ENCODE measurements around the gene LTA4H.
"Not testable (repeated sequence)": the region's sequence is repeated elsewhere in the genome, so short reads cannot be mapped to it uniquely, and the experiment has no call there.

LTA4H gene

DNA sequence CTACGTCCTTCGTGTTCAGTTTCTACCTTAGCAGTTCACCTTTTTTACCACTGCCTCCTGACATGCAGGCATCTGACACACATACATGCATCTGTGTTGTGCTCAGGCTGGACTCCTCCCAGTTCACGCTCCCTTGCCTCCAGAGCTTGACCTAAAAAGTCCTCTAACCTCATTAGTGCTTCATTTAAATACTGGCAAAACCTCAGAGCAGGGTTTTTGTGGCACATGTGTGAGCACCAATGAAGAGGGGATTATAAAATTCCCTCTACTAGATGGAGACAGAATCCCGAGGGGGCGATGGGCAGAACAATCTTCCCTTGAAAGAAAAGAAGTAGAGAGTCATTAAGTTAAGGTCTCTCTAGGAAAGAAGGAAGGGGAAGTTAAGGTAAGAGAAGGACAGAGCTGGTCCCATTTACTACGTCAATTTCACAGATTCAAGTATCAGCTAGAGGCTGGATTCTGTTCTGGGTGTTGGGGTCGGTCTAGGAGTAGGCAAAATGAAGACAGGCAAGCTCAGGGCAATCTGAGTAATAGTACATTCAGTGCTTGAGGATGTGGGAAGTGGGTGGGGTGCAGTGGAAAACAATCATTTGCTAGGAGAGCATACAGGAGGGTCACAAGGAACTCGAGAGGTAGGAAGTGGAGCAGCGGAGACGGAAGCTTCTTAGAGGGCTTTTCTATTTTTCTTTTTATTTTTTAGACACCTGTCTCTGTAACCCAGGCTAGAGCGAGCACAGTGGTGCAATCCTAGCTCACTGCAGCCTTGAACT, 46.7 kb downstream of the LTA4H start:
- no peak for DNase-seq

DNA sequence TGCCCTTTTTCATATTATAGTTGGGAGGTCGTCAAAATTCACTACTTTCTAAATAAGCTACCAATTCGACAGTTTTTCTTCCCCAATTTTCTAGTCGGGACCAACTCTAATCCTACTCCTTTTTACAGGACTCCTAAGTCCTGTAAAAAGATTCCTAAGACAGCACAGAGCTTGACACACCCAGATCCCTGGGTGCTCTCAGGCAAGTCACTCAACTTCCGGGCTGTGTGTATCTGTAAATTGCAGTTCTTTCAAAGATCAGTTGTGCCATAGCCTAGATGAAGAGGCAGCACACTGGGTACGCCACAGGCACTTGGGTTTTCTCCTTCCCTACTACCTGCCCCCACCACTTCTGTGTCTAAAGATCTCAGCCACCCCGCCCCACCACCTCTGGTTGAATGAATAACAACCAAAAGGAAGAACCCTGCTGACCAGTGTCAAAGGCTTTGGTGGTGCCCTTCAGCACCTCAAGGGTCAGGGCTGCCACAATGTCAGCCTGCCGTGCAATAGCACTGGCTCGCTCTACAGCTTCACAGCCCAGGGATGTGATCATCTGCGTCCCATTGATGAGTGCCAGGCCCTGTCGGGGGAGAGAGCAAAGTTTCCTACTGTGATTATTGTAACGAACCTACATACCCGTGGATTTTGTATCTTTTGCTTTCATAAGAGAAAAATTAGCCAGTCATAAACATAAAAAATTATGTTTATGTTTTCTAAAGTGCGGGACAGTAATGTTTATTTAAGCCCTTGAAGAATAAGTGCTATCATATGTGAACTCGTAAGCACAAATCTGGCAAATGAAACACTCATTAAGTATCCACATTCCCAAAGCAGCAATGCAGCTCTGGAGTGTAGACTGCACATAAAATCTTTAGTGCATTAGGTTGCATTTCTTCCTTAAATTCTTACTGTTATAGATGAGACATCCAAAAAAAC, 48.5 kb downstream of the LTA4H start:
- DNase-seq, result no peak

DNA sequence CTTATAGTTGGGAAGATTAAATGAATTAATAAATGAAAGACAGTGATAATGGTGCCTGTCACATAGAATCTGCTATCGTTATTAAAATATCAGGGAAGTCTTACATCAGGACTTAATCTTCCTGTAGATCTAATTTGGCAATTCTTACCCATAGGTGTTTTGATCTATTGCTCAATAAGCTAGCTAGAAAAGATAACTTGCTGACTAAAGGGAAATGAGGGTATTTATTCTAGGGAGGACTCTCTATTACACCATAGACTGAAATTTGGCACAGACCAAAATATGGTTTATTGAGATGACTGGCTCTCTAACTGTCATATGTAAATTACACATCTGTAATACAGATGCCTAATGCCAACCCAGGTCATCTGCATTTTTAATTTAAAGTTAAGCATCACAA, 50.7 kb downstream of the LTA4H start:
- DNase-seq, result no peak

DNA sequence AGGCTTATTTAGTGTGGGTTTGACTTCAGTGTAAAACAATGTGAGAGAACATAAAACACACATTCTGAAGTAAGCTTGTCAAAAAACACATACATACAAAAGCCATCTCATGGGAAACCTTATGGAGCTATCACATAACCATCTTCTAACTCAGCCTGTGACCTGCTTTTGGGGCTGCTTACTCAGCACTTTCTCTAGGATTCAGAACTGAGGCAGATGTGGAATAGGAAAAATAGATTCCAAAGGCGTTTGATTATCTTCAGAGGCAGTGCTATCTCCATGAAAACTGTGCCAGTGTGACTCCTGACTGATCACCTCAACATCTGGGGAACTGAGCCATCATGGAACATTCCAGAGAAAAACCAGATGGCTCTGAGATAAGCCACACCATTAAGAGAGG, 52.8 kb downstream of the LTA4H start:
- no peak for DNase-seq

DNA sequence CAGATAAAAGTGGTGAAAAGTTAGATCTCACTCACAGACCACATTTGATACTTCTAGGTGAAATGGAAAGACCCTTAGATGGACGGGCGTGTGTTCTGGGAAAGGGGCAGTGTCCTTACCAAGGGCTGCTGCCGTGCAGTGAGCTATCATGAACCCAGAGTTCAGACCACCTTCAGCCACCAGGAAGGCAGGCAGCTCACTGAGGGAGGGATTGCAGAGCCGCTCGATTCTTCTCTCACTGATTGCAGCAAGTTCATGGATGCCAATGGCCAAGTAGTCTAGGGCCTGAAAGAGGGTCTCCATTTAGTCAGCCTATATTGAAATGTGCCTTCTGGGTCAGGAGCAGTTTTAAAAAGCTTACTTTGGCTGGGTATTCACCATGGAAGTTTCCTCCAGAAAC, 55.0 kb downstream of the LTA4H start:
- DNase-seq, result no peak

DNA sequence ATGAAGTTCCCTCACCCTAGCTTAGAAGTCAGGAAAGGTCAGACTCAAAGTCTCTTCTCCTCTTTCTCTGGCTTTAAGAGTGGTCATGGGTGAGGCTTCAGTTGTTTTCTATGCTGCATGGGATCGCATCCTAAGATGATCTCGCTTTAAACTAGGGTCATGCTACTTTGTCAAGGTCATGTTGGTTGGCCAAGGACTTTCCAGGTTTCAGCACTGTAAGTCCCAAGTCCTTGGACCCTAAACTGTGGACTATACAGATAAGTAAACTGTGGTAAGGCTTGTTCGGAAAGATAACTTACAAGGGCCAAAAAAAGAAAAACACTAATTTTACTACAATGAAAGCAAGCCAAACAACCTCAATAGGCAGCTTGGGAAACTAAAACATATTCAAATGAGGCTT, 56.6 kb downstream of the LTA4H start:
- DNase-seq, result no peak

DNA sequence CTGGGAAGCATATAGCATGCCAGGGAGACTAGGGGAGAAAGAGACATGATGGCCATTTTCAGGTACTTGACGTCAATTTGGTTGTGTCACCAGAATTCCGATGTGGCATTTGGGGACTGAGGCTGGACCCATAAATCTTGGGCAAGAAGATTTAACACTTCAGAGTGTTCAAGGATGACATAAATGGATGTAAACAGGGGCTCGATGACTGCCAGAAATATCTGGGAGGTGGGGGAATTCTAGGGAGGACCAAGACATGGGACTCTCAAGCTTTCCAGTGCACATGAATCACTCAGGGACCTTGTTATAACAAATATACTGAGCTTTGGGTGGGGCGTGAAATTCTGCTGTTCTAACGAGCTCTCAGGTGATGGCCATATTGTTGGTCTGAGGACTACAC, 57.0 kb downstream of the LTA4H start:
- no peak for DNase-seq

DNA sequence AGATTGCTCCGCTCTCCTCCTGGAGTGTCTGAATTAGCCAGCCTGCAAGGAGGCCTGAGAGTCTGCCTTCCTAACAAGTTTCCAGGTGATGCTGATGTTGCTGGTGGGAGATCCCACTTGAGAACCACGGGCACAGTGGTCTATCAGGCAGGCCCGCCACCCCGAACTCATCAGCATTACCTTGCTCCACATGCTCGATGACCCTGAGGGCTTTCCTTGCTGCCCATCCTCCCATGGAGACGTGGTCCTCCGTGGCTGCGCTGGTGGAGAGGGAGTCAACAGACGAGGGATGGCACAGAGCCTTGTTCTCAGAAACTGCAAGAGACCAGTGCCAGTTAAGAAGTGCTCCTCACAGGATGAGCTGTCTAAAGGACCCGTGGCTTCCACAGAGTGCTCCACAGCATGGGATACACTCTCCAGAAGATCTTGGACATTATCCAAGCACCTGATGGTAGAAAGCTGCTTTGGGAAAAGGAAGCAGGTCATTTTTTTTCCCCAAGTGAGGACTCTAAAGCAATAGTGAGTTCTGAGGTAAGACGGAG, 57.6 kb downstream of the LTA4H start:
- DNase-seq, result no peak

DNA sequence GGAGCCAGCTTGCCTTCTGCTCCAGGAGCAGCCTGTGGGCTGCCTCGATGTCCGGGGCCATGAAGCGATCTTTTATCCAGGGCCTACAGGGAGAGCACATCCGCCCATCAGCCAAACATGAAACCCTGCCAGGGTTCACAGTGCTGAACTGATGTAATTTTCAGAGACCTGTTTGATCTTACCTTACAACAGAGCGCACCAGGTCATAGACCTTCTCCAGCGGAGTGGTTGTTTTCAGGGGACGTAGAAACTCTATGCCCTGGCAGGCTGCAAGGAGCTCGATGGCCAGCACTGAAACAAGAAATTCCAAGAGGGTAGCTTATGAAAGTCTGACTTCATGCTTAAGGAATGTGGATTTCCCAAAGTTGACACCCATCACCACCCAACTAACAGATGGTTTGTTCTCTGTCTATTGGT, 59.0 kb downstream of the LTA4H start:
- DNase-seq, result no peak

DNA sequence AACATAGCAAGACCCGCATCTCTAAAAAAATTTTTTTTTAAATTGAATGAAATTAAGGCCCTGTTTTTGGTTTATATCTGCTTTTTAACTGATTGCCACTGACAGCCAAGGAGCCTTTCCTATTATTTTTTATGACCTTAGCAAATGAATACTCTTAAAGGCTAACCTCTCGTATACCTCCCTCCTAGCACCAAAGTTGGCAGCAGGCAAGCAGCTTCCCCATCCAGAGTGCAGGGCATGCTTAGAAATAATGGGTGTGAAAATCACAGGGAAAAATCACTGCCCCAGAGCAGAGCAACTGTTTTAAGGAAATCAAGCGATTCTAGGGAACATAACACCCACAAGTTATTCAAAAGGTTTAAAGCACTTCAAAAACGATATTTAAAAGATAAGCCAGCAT, 59.9 kb downstream of the LTA4H start:
- DNase-seq, result no peak

DNA sequence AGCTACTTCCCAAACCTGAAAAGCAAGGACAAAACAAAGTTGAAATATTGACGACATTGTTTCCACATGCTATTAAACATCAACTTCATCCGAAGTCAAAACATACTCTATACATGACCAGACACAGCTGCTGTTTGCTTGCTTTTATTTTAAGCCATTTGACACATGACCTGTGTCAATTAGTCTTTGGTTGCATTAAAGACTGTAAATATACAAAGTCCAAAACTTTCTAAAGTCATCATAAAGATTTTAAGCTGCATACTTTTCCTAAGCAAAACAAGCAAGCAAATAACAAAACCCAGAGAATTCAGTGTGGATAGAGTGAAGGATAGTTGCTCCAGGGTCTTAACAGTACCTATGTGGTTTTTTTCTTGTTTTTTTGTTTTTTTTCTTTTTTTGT, 61.0 kb downstream of the LTA4H start:
- DNase-seq, result no peak

DNA sequence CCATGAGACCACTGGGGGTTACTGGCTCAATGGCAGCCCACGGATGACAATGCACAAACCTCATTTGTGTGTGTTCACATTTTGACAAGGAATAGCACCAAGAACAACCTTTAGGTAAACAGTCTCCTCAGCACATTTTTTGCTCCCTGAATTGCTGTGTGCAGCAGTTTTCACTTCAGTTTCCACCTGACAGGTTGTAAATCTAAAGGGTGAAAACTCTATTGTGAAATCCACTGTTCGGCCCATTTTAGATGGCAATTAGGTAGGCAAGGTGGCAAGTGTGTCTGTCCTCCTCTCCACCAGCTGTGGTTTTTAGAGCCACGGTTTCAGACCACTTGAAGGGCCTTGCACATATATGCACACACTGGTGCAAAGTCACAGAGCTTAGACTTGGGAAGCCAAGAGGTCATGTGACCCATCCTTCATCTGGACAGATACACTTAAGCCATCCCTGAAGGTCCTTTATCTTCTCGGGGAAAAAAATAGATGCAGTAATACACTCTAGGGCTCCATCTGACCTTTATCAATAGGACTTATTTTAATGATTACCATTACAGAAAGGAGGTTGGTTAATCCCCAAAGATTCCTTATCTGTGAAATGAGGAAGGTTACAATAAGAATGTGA, 62.4 kb downstream of the LTA4H start:
- no peak for DNase-seq

DNA sequence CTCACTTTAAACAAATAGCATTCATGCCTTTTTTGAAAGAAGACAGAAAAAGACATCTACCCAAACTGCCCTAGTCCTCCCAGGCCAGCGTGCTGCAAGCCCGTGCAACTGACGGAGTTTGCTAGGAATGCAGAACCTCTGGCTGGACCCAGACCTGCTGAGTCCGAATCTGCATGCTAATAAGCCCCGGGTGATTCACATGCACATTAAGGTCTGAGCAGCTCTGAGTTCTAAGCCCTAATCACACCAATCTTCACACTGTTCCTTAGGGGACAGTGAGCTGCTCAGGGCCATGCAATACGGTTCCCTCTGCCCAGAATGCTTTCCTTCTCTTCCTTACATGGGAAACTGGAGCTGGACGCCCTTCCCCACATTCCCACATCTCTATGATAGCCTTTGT, 64.5 kb downstream of the LTA4H start:
- DNase-seq, result no peak

DNA sequence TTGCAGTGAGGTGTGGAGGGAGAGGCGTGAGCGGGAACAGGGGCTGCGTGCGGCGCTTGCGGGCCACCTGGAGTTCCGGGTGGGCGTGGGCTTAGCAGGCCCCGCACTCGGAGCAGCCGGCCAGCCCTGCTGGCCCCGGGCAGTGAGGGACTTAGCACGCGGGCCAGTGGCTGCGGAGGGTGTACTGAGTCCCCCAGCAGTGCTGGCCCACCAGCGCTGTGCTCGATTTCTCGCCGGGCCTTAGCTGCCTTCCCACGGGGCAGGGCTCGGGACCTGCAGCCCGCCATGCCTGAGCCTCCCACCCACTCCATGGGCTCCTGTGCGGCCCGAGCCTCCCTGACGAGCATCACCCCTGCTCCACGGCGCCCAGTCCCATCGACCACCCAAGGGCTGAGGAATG, 66.3 kb downstream of the LTA4H start:
- not testable (repeated sequence) for DNase-seq

DNA sequence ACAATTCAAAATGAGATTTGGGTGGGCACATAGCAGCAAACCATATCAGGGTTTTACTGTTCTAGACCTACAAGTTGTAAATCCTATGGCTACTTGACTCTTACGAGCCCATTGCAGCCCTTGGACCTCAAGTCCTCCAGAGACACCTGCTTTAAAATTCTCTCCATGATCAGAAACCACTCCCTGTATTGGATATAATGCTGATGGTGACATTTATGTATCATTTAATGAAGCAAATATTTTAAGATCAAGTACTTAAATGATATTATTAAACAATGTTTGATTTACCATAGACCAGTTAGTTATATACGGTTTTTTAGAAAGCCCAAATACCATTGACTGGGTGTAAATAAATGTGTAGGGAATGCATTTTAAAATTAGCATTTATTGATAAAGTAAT, 68.1 kb downstream of the LTA4H start:
- no peak for DNase-seq

DNA sequence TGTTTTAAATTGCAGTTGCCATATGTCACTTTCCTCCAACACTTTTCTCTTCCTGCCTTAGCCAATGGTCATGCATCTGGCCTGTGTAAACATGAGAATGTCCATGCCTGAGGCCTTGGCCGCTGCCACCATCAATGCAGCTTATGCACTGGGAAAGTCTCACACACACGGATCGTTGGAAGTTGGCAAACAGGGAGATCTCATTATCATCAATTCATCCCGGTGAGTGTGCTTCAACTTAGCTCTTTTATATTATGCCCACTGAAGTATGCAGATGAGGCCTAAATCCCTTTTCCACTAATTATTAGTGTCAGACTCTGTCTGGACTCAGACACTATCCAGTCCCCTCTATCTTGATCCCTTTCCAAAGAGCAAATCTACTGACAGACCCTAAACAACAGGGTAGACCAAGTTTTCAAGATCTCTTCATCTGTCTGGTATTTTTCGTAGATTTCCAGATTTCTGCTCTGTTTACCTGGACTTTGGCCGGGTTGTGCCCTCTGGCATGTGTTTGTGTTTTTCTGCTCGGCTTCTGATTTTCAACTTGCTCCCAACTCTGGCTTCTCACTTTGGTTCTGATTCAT, 69.0 kb downstream of the LTA4H start:
- no peak for DNase-seq

DNA sequence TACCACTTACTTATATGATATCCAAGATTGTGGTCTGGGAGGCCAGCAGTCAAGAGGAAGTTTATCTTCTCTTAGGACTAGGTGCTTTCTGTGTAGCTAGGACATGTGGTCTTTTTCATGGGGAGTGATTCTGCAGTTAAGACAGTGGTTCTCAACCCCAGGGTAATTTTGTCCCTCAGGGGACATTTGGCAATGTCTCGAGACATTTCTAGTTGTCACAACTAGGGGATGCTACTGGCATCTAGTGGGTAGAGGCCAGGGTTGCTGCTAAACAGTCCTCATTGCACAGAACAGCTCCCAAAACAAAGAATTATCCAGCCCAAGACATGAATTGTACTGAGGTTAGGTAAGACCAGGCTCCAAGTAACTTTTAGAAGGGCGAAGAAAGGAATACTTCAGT, 72.3 kb downstream of the LTA4H start:
- DNase-seq, result no peak

DNA sequence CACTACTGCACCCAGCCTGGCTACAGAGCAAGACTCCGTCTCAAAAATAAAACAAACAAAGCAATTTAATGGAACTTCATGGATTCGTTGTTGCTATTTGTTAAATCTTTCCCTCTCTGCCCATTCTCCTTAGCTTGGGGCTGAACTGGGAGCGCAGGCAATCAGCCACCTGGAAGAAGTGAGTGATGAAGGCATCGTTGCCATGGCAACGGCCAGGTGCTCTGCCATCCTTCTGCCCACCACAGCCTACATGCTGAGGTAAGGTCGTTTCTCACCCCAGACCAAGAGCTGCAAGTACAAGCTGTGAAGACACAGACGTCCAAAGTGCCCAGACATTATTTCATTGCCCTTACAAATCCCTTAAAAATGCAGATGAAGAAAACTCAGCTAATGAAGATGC, 73.2 kb downstream of the LTA4H start:
- no peak for DNase-seq

DNA sequence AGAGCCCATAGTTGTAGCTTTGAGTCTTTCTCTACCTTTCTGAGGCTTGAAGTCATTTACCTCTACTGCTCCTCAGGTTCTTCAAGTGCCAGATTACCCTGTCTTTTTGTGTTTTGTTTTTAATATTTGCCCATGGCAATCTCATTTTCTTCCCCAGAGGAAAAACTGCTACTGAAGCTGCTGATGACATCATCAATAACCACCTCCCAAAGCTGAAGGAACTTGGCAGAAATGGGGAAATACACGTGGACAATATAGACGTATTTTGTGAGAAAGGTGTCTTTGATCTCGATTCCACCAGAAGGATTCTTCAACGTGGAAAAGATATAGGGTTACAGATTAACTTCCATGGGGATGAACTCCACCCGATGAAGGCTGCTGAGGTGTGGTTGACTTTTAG, 75.1 kb downstream of the LTA4H start:
- no peak for DNase-seq

DNA sequence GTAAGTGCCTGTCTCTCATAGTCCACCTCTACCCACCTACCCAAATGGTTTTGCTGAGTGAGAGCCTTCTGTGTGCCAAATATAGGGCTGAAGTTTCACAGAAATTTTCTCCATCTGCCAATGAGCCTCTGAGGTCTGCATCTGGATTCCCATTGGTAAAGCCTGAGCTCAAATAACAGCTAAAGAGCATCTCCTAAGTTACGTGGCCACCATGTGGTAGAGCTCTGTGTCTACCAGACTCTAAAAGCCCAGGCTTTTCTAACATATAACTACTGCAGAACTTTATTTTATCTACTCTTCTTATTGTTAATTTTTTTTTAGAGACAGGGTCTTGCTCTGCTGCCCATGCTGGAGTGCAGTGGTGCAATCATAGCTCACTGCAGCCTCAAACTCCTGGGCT, 76.3 kb downstream of the LTA4H start:
- DNase-seq, result no peak

DNA sequence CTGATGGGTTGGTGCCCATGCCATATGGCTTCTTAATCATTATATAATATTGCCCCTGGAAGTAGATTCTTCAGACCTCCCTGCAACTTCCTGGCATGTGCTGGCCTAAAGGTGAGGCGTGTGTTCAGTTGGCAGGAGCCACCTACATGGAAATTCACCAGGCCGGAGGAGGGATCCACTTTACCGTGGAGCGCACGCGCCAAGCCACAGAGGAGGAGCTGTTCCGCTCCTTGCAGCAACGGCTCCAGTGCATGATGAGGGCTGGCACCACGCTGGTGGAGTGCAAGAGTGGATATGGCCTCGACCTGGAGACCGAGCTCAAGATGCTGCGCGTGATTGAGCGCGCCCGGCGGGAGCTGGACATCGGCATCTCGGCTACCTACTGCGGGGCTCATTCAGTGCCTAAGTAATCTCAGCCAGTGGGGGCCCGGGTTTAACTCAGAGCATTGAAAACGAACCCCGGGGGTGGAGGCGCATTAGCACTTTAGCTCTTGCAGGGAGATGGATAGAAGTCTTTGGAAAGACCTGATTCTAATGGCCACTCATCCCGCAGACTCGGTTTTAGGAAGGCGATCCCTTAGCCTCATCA, 78.7 kb downstream of the LTA4H start:
- DNase-seq, result no peak

DNA sequence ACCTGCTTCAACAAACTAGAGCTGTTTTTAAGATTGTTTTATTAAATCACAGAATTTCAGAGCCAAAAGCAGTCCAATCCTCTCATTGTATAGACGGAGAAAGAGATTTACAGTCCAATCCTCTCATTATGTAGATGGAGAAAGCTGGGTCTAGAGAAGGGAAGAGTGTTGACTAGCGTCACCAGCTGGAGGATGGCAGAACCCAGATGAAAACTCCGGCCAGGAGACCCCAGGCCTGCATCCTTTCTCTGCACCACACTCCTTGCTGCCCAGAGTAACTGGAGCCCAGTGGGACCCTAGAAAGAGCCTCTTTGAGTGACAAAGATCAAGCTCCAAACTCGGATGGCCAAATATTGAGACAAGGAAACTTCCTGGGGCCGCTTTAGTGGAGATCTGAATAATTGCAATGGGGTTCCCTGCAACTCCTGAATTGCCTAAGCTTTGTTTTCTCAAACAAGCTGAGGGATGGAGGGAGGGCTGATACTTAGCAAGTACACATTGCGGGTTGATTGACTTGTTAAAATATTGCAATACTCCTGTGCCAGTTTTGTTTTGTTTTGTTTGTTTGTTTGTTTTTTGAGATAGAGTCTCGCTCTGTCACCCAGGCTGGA, 79.7 kb downstream of the LTA4H start:
- DNase-seq, result no peak

Measured in right forelimb (tissue), 1 donor.